GM12801 (cell line): ENCODE data around the gene C19orf18.
"Not testable (repeated sequence)": the region's sequence is repeated elsewhere in the genome, so short reads cannot be mapped to it uniquely, and the experiment has no call there.

Source experiments
- CTCF ChIP-seq: IDR thresholded peaks from one replicate; pipeline ENCODE4 v1.5.1; 2011; ENCODE audit warnings: control low read depth; ENCODE audit not compliant: insufficient read length; ENCODE audit errors: extremely low read depth

Gene C19orf18

GRCh38 chr19:57947088-57947418 is 27.3 kb downstream of the C19orf18 start:
- TF ChIP-seq CTCF: no peak

- TF ChIP-seq CTCF: no peak
These were observed 28.0 kb downstream of the C19orf18 start for GRCh38 chr19:57946316-57946715.

- no peak for TF ChIP-seq CTCF
These were observed 32.7 kb downstream of the C19orf18 start for GRCh38 chr19:57941593-57941992.

GRCh38 chr19:57935731-57936130 is 38.6 kb downstream of the C19orf18 start:
- no peak for TF ChIP-seq CTCF

GRCh38 chr19:57934820-57935665 is 39.3 kb downstream of the C19orf18 start, which contains the start of gene ZNF418:
ZNF418 (minus strand) TSS chr19:57935402; CDS start chr19:57933822, 1,580 bp downstream.
- TF ChIP-seq CTCF: no peak

- no peak for TF ChIP-seq CTCF
These were observed 46.7 kb downstream of the C19orf18 start for GRCh38 chr19:57927587-57927986.

GRCh38 chr19:57916168-57916995 is 58.0 kb downstream of the C19orf18 start, which contains the start of gene ZNF417:
ZNF417 (minus strand) TSS chr19:57916592; CDS start chr19:57916411, 181 bp downstream.
- TF ChIP-seq CTCF: not testable (repeated sequence)
